Activated CD4-positive, CD25-positive, alpha-beta regulatory T cell (primary cell): ENCODE results near the gene KLHL4.
"Not testable (repeated sequence)": the region's sequence is repeated elsewhere in the genome, so short reads cannot be mapped to it uniquely, and the experiment has no call there.

Experiments
- DNase-seq, 4 experiments: peaks; one replicate each; lab custom pipeline; 2025; lab: John Stamatoyannopoulos, UW

KLHL4 gene

DNA sequence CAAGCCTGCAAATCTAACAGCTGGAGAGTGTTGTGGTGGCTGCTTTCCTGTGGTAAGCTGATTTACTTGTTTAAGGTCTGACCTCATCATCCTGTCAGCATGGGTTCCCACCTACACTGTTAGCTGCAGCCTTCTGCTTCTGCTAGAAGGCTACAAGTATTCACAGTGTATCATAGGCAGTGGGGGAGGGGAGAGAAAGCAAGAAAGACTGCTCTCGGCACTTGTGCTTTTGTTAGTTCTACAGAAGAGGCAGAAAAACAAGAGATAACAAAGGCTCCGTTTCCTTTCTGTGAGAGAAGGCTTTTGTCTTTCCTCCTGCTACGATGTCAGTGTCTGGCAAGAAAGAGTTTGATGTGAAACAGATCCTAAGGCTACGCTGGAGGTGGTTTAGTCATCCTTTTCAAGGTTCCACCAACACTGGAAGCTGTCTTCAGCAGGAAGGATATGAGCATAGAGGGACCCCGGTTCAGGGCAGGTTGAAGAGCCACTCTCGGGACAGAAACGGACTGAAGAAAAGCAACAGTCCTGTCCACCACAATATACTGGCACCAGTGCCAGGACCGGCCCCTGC is at the start of gene KLHL4:
KLHL4 (plus strand) TSS at position 232 of the 571 bp plus-strand sequence; CDS start at position 324, 92 bp downstream.
- no peak for DNase-seq

DNA sequence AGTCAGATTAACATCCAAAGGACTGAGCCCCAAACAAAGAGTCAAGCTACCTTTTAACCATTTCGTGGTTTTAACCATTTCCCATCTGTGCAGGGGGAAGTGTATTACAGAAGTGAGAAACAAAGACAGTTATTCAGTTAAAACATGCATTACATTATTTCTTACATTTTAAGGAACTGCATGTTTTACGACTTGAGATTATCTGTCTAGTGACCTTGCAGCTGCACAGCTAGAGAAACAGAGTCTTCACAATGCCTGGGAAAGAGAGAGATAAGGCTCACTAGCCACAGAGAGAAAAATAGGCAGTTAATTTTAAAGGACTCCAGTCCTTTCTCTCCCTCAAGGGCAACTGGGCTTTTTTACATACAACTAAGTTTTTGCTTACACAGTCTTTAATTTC is 48.7 kb upstream of the KLHL4 start:
- no peak for DNase-seq

DNA sequence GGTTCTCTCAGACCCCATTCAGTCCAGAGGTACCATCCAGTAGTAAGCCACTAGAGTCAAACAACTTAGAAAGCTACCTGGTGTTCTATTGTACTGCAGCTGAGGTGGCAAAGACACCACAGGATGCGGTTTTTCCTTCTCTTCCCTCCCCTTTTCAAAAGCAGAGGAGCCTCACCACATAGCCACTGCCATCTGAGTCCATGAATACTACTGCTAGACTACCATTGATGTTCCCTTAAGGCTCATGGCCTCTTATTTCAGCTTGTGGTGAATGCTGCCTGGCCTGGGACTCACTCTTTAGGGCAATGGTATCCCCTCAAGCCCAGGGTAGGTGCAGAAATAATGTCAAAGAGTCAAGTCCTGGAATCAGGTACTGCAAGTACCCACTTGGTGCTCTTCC is 41.8 kb upstream of the KLHL4 start:
- no peak for DNase-seq

DNA sequence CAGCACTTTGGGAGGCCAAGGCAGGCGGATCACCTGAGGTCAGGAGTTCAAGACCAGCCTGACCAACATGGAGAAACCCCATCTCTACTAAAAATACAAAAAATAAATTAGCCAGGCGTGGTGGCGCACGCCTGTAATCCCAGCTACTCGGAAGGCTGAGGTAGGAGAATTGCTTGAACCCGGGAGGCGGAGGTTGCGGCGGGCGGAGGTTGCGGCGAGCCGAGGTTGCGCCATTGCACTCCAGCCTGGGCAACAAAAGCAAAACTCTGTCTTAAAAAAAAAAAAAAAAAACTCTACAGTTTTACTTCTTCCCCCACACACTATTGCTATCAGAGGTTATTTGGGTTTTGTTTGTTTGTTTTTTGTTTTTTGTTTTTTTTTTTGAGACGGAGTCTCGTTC is 38.9 kb upstream of the KLHL4 start:
- DNase-seq, result not testable (repeated sequence)

- DNase-seq, result no peak
Measured at GRCh38 chrX:87489071-87489470, 28.5 kb upstream of the KLHL4 start.

- DNase-seq, result no peak
Measured at GRCh38 chrX:87515836-87516235, 1.8 kb upstream of the KLHL4 start.

DNA sequence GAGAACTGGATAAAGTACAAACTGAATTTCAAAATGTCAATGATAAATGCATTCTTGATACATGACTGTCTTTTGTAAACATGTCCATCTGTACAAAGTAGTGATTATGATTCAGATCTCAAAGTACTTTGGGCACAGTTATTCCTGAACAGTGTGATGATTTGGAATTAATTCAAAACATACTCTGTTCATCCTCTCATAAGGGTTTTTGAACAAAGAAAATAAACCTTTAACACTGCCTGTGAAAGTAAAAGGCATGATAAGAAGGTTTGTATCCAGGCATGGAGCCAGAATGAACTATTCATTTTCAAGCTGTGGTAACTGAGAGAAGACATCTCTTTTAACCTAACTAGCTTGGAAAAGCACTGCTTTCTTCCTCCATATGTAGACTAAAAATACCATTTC is 883 bp upstream of the KLHL4 start:
- no peak for DNase-seq

DNA sequence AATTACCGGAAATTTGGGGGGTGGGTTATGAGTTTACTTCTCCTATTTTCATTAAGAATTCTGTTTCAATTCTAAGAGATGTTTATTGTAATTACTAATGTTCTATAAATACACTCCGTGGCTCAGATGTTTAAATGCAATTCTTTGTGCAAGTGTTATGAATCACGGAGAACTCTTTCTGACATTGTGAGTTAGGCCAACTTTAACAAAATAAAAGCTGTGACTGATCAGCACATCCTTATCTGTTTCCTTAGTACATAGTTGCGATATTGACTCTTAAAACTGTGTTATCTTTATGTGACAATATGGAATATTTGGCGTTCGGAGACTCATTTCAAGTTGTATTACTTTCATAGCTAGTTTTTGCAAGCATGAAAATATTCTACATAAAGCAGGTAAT is 902 bp downstream of the KLHL4 start:
- DNase-seq, result no peak

DNA sequence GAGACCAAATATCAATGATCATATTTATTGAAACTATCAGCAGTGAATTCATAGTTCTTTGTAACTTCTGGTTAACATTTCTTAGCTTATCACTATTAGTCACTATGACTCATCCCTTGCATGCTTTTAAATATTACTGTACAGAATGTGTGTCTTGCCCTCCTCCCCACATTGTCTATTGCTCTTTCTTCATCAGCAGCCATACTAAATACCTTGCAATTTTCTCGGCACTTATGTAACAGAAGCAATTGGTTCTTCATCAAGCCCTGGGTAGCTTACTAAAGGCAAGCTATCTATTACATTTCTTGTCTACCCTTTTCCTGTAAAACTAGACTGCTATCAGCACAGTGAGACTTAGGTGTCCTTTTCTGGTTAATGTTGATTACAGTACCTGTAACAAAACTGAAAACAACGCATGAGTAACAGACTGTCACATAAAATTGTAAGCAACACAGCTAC is 8.2 kb downstream of the KLHL4 start:
- no peak for DNase-seq

- no peak for DNase-seq
Measured at GRCh38 chrX:87526281-87526680, 8.7 kb downstream of the KLHL4 start.

DNA sequence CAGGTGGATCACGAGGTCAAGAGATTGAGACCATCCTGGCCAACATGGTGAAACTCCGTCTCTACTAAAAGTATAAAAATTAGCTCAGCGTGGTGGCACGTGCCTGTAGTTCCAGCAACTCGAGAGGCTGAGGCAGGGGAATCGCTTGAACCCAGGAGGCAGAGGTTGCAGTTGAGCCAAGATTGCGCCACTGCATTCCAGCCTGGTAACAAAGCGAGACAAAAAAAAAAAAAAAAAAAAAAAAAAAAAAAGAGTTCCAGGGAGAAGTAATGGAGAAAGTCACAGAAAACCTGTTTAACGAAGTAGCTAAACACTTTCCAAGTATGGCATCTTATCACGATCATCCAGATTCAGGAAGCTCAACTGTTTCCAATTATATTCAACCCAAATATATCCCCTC is 10.9 kb downstream of the KLHL4 start:
- DNase-seq, result no peak

DNA sequence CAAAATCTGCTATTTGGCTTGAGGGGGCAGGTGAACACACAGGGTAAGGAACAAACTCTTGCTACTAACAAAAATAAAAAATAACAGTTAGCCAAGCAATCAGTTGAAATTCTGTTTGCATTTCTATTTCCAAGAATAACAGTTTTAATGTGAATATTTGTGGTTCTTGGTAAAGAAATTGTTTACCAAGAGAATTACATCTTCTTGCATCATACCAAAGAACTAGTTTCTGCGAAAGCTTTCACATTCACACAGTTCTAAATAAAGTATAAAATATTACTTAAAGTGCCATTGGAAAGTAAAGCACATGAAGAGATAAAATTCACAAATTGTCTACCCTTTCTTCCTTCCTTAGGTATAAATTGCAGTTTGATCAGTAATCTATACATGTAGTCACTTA is 54.4 kb downstream of the KLHL4 start:
- DNase-seq, result no peak

- no peak for DNase-seq
Measured at GRCh38 chrX:87572901-87573300, 55.3 kb downstream of the KLHL4 start.

- DNase-seq, result no peak
Measured at GRCh38 chrX:87578978-87579377, 61.4 kb downstream of the KLHL4 start.

DNA sequence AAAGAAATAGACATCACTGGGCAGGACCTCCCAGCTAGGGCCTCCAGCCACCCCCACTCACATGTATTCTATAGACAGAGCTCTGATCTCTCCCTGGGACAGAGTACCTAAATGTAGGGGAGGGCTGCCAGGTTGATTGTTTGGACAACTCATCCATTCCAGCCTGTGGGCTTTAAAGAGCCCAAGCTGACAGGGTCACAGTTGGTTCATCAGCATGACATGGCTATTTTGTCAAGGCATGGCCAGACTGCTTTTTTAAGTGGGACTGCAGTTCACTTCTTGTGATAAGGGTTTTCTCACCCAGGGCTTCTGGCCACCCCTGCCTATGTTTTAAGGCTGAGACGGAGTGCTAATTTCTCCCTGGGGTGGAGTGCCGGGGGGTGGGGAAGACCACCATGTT is 63.3 kb downstream of the KLHL4 start:
- no peak for DNase-seq

DNA sequence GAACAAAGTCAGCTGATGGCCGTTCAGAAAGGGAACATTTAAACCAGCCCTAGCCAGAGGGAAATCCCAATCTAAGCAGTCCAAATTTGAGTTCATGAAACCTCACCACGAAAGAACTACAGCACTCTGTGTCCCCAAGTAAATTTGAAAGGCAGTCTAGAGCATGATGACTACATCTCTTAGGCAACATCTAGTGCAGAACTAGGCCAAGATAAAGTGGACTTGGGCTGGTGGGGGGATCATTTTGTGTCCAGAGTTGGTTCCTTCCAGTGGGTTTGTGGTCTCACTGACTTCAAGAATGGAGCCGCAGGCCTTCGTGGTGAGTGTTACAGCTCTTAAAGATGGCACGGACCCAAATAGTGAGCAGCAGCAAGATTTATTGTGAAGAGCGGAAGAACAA is 64.9 kb downstream of the KLHL4 start:
- DNase-seq, result no peak

GRCh38 chrX:87583679-87584078 is 66.1 kb downstream of the KLHL4 start:
- DNase-seq, result no peak

DNA sequence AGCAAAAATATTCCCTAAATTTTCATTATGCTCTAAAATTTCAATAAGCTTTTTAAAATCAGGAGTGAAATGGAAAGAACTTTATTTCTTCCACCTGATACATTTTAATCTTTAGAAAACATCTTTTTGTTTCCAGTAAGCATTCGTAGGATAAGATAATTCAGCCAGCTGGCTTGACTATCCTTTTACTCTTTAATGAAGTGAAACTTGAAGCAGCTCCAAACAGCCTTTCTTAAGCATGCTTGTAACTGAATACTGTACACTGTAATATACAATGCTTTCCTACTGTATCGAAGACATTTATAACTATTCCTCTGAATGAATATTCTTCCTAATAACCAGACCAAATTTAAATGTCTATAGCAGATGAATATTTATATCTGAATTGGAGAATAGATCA is 98.8 kb downstream of the KLHL4 start:
- DNase-seq, result no peak

DNA sequence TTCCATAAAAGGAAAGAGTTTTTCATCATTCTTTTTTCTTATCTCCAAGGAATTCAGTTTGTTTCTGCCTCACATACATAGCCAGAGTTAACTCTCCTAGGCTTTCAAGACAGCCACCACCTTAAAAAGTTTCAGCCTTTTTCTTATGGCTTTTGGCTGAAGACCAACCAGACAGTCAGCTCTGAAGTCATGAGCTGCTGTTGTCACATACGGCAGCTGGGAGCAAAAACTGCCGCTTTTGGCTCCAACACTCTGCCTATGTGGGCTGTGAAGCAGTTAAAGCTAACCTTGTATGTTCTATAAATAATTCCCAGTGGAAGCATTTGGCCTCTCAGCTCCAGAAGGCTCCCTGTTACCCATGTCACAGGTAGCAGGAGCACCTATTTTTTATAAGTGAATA is 104.1 kb downstream of the KLHL4 start:
- DNase-seq, result no peak

GRCh38 chrX:87626996-87627395 is 109.4 kb downstream of the KLHL4 start:
- no peak for DNase-seq

- no peak for DNase-seq
Measured at GRCh38 chrX:87634361-87634760, 116.8 kb downstream of the KLHL4 start.

GRCh38 chrX:87636533-87636932 is 118.9 kb downstream of the KLHL4 start:
- no peak for DNase-seq

- not testable (repeated sequence) for DNase-seq
Measured at GRCh38 chrX:87641439-87641838, 123.8 kb downstream of the KLHL4 start.

DNA sequence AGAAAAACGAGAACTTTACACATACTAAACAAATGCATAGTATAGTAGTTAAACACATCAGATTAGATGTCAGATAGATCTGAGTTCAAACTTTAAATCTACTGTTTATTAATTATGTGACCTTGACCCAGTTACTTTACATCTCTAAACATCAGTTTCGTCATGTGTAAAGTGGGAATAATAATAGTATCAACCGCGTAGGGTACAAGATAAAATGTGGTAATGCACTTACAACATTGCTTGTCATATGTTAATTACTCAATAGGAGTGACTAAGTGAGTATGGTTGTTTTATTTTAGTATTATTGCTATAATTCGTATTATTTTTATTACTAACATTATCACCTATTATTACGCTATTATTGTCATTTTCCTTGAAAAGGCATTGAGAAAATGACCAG is 144.2 kb downstream of the KLHL4 start:
- no peak for DNase-seq

- DNase-seq, result no peak
Measured at GRCh38 chrX:87663421-87663820, 145.8 kb downstream of the KLHL4 start.
